Naive B cell (primary cell): ENCODE measurements around the gene FTSJ1. TPM values are rescaled to one million over a fixed set of nuclear protein-coding genes. Genes with fewer than 3 reads are reported as not detected.
"Not testable (repeated sequence)": the region's sequence is repeated elsewhere in the genome, so short reads cannot be mapped to it uniquely, and the experiment has no call there.

ENCODE experiments used
- ATAC-seq, 2 donors: fragments of 150-1000 bp; cut with Tn5 transposase; 2 replicates each; pipeline ENCODE4 v1.10.0; 2021; ENCODE audit warnings: low read depth in 2 of 2, mild to moderate bottlenecking in 2 of 2, moderate library complexity in 2 of 2
- DNase-seq: peaks from one replicate; pipeline ENCODE4 v3.0.0; 2022
- H3K27ac Mint-ChIP-seq, 6 donors: one replicate each; pipeline ENCODE4 v1.8.0; 2020 to 2022; ENCODE audit warnings: mild to moderate bottlenecking in 6 of 6, mixed read lengths in 6 of 6, moderate library complexity in 5 of 6, inconsistent platforms in 2 of 6
- H3K27me3 Mint-ChIP-seq, 3 donors: one replicate each; pipeline ENCODE4 v1.8.0; 2021 to 2022; ENCODE audit warnings: mixed read lengths in 3 of 3, mild to moderate bottlenecking in 1 of 3
- H3K36me3 Mint-ChIP-seq, 2 donors: one replicate each; pipeline ENCODE4 v1.8.0; 2020 to 2022; ENCODE audit warnings: mixed read lengths in 2 of 2, inconsistent platforms in 1 of 2, mild to moderate bottlenecking in 1 of 2
- H3K4me1 Mint-ChIP-seq, 3 donors: one replicate each; pipeline ENCODE4 v1.8.0; 2020 to 2022; ENCODE audit warnings: mixed read lengths in 3 of 3, inconsistent platforms in 1 of 3, mild to moderate bottlenecking in 1 of 3, moderate library complexity in 1 of 3
- H3K4me3 Mint-ChIP-seq, 8 donors: one replicate each; pipeline ENCODE4 v1.8.0; 2020 to 2022; ENCODE audit warnings: mild to moderate bottlenecking in 8 of 8, mixed read lengths in 8 of 8, moderate library complexity in 8 of 8, inconsistent platforms in 2 of 8
- H3K9me3 Mint-ChIP-seq, 7 donors: one replicate each; pipeline ENCODE4 v1.8.0; 2020 to 2022; ENCODE audit warnings: mixed read lengths in 7 of 7, mild to moderate bottlenecking in 5 of 7, inconsistent platforms in 2 of 7, moderate library complexity in 1 of 7
- polyA plus RNA-seq, 6 donors: library from polyadenylated mRNA; unstranded; fragments of 300-500 nt; fragmentation: Illumina TruSeq; gene quantifications; one replicate each; pipeline ENCODE4 v1.2.3, GENCODE V29; 2021; ENCODE audit warnings: low read depth in 6 of 6

Gene FTSJ1
- polyA plus RNA-seq, 6 donors from 2014 or later: 45.1 to 72.0 (median 57.5) TPM

DNA sequence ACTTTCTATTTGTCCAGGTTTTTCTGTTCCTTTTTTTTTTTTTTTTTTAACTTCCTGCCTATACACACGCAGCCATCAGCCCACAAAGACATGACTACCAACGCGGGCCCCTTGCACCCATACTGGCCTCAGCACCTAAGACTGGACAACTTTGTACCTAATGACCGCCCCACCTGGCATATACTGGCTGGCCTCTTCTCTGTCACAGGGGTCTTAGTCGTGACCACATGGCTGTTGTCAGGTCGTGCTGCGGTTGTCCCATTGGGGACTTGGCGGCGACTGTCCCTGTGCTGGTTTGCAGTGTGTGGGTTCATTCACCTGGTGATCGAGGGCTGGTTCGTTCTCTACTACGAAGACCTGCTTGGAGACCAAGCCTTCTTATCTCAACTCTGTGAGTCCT is 47.7 kb downstream of the FTSJ1 start:
- H3K27ac Mint-ChIP-seq: peak overlapping the region in 1 of 6 donors; percentile 61

DNA sequence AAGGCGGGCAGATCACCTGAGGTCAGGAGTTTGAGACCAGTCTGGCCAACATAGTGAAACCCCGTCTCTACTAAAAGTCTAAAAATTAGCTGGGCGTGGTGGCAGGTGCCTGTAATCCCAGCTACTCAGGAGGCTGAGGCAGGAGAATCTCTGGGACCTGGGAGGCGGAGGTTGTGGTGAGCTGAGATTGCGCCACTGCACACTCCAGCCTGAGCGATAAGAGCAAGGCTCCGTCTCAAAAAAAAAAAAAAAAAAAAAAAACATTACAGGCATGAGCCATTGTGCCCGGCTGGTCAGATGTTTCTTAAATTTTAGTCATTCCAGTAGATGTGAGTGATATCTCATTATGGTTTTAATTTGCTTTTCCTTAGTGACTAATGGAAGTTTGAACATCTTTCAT is 49.9 kb downstream of the FTSJ1 start:
- Mint-ChIP-seq H3K36me3 (peaks cover 0 to 10% of the 10 kb centered on the region in 2 donors), H3K4me1 (peaks cover 6 to 20% (median 11%) of the 10 kb centered on the region in 3 donors)
- not testable (repeated sequence) for DNase-seq, H3K27ac Mint-ChIP-seq, H3K4me3 Mint-ChIP-seq, H3K9me3 Mint-ChIP-seq, ATAC-seq, H3K27me3 Mint-ChIP-seq

More for the DNA sequence above, 47.7 kb downstream of the FTSJ1 start:
- peaks cover 0 to 10% of the 10 kb centered on the region in 2 donors for H3K36me3 Mint-ChIP-seq
- peak overlapping the region; percentile 32 to 83 (median 60) for H3K4me3 Mint-ChIP-seq
- H3K9me3 Mint-ChIP-seq: peaks cover 0 to 5% (median 0%) of the 10 kb centered on the region in 7 donors
- DNase-seq (no peak), ATAC-seq (no peak)
- H3K27me3 Mint-ChIP-seq: no peaks in the 10 kb centered on the region
- peaks cover 12 to 30% (median 17%) of the 10 kb centered on the region in 3 donors for H3K4me1 Mint-ChIP-seq

DNA sequence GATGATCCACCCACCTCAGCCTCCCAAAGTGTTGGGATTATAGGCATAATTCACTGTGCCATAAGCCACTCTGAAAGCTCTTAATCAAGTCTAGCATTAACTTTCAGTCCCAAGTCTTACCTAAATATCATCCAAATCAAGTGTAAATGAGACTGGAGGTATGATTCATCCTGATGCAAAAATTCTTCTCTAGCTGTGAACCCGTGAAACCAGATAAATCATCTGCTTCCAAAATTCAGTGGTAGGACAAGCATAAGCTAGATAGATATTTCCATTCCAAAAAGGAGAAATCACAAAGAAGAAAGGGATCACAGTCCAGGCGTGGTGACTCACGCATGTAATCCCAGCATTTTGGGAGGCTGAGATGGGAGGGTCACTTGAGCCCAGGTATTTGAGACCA is 54.7 kb downstream of the FTSJ1 start:
- H3K36me3 Mint-ChIP-seq: peaks cover 0 to 10% of the 10 kb centered on the region in 2 donors
- no peak overlapping the region for H3K4me3 Mint-ChIP-seq
- no peak for DNase-seq
- H3K27ac Mint-ChIP-seq: no peak overlapping the region
- peaks cover 0 to 4% (median 0%) of the 10 kb centered on the region in 3 donors for H3K4me1 Mint-ChIP-seq
- H3K27me3 Mint-ChIP-seq: no peaks in the 10 kb centered on the region
- ATAC-seq: no peak
- H3K9me3 Mint-ChIP-seq: peaks cover 0 to 3% (median 0%) of the 10 kb centered on the region in 7 donors

DNA sequence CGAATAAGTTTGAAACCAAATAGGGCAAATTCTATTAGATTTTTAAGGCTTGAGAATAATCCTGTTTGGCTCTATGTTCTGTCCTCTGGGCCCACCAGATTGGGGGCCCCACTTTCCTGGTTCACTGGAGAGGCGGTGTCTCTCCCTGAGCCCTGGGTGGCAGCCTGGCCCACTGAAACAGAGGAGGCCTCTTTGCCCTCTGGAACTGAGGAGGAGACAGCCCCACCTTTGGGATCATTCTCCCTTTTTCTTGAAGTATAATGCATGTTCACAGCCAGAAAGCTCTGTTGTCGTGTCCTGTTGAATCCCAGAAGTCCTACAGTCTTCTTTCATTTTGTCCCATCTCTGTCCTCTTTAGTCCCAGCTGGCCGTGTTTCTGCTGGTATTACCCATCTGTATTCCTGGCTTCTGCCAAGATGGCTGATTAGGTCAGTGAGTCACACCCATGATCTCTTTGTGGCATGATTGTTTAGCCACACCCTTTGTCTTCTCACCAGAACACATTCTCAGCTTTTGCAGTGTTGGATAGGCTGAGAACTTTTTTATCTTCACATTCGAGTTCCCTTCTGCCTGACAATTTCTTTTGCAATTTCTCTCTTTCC is 55.5 kb downstream of the FTSJ1 start:
- no peak for DNase-seq
- no peak for ATAC-seq
- Mint-ChIP-seq H3K9me3 (peaks cover 0 to 3% (median 0%) of the 10 kb centered on the region in 7 donors), H3K36me3 (peaks cover 0 to 10% of the 10 kb centered on the region in 2 donors), H3K4me1 (peaks cover 0 to 3% (median 0%) of the 10 kb centered on the region in 3 donors), H3K4me3 (no peak overlapping the region), H3K27me3 (no peaks in the 10 kb centered on the region), H3K27ac (peak overlapping the region in 1 of 6 donors; percentile 6)

DNA sequence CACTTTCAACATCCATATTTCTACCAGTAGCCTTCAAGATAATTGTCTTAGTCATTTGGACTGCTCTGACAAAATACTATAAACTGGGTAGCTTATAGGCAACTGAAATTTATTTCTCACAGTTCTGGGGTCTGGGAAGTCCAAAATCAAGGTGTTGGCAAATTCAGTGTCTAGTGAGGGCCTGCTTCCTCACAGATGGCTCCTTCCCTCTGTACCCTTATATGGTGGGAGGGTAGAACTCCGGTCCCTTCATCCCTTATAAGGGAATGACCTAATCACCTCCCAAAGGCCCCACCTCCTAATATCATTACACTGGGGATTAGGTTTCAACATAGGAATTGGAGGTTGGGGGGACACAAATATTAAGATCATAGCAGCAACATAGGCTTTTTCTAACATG is 56.2 kb downstream of the FTSJ1 start:
- H3K4me1 Mint-ChIP-seq: no peaks in the 10 kb centered on the region
- no peak for ATAC-seq
- no peaks in the 10 kb centered on the region for H3K27me3 Mint-ChIP-seq
- H3K9me3 Mint-ChIP-seq: peaks cover 0 to 3% (median 0%) of the 10 kb centered on the region in 7 donors
- H3K4me3 Mint-ChIP-seq: no peak overlapping the region
- peaks cover 0 to 6% of the 10 kb centered on the region in 2 donors for H3K36me3 Mint-ChIP-seq
- no peak overlapping the region for H3K27ac Mint-ChIP-seq
- no peak for DNase-seq

DNA sequence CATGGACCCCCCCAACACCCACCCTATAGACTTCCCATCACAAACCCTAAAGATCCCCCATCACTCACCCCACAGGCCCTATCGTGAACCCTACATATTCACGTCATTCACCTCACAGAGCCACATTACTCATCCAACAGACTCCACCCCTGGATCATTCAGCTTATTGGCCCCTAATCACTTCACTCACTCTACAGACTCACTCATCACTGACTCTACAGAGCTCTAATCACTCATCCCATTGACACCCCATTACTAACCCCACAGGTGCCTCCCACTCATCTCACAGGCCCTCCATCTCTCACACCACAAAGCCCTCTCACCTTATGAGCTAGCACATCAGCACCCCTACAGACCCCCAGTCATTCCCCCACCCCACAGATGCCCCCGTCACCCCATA is 57.2 kb downstream of the FTSJ1 start:
- no peak for ATAC-seq
- peaks cover 0 to 5% of the 10 kb centered on the region in 2 donors for H3K36me3 Mint-ChIP-seq
- H3K27ac Mint-ChIP-seq: peak overlapping the region in 2 of 6 donors; percentile 47 to 76
- H3K4me1 Mint-ChIP-seq: no peaks in the 10 kb centered on the region
- H3K4me3 Mint-ChIP-seq: no peak overlapping the region
- H3K9me3 Mint-ChIP-seq: peaks cover 0 to 3% (median 0%) of the 10 kb centered on the region in 7 donors
- DNase-seq: no peak
- no peaks in the 10 kb centered on the region for H3K27me3 Mint-ChIP-seq

Other genes with a start within 250 kb of the FTSJ1 start
- not detected for gene SSX1, start 220.8 kb upstream of the FTSJ1 start, polyA plus RNA-seq
- gene SSX3, start 119.5 kb upstream of the FTSJ1 start, polyA plus RNA-seq: not detected
- not detected for gene SSX4, start 92.7 kb upstream of the FTSJ1 start, polyA plus RNA-seq
- not detected for gene SSX4B, start 64.2 kb upstream of the FTSJ1 start, polyA plus RNA-seq
- 10 to 100 TPM in 1 of 6 donors, 1 to 10 TPM in 5; 6.4 to 11.8 (median 8.5) TPM for gene SLC38A5, start 5.9 kb upstream of the FTSJ1 start, polyA plus RNA-seq
- gene PORCN, start 32.8 kb downstream of the FTSJ1 start, polyA plus RNA-seq: 10 to 100 TPM in 3 of 6 donors, 1 to 10 TPM in 3; 1.5 to 12.2 (median 9.0) TPM
- gene EBP, start 45.6 kb downstream of the FTSJ1 start, polyA plus RNA-seq: 10 to 100 TPM; 54.3 to 83.5 (median 64.1) TPM
- 10 to 100 TPM; 14.5 to 24.4 (median 21.2) TPM for gene TBC1D25, start 63.5 kb downstream of the FTSJ1 start, polyA plus RNA-seq
- 100 to 1,000 TPM; 231 to 340 (median 264) TPM for gene RBM3, start 98.3 kb downstream of the FTSJ1 start, polyA plus RNA-seq
- 10 to 100 TPM; 54.4 to 85.0 (median 61.3) TPM for gene WDR13, start 121.3 kb downstream of the FTSJ1 start, polyA plus RNA-seq
- 10 to 100 TPM; 12.7 to 27.8 (median 19.4) TPM for gene WAS, start 207.6 kb downstream of the FTSJ1 start, polyA plus RNA-seq
- gene SUV39H1, start 220.5 kb downstream of the FTSJ1 start, polyA plus RNA-seq: 10 to 100 TPM in 3 of 6 donors, 1 to 10 TPM in 3; 6.6 to 13.3 (median 10.1) TPM